Lung (tissue), 12 donors: ENCODE data around the gene CER1. TPM values are rescaled to one million over a fixed set of nuclear protein-coding genes. Genes with fewer than 3 reads are reported as not detected.

ENCODE experiments used
- ATAC-seq: fragments of 200-7000 bp; cut with Tn5 transposase; one replicate; pipeline ENCODE4 v1.9.1; 2020; ENCODE audit warnings: moderate number of reproducible peaks; ENCODE audit not compliant: insufficient read depth, low FRiP score
- DNase-seq, 3 donors: peaks; one replicate each; pipeline ENCODE4 v3.0.0-alpha.2; 2013 to 2017
- H3K27ac ChIP-seq, 2 donors: one replicate each; pipeline ENCODE4 v1.5.1; 2013; ENCODE audit warnings: mild to moderate bottlenecking in 2 of 2, moderate library complexity in 2 of 2, control low read depth in 1 of 2, inconsistent platforms in 1 of 2, low read depth in 1 of 2, low read length in 1 of 2
- H3K27me3 ChIP-seq, 3 donors: one replicate each; pipeline ENCODE4 v1.5.1; 2013; ENCODE audit warnings: low read length in 2 of 3; ENCODE audit not compliant: control insufficient read depth in 3 of 3, insufficient read depth in 3 of 3
- H3K36me3 ChIP-seq, 4 donors: one replicate each; pipeline ENCODE4 v1.5.1; 2013; ENCODE audit warnings: low read length in 4 of 4, mild to moderate bottlenecking in 1 of 4, moderate library complexity in 1 of 4; ENCODE audit not compliant: control insufficient read depth in 4 of 4, insufficient read depth in 4 of 4
- H3K4me1 ChIP-seq, 5 donors: one replicate each; pipeline ENCODE4 v1.5.1; 2013; ENCODE audit warnings: low read length in 5 of 5, mild to moderate bottlenecking in 2 of 5, moderate library complexity in 1 of 5; ENCODE audit not compliant: control insufficient read depth in 5 of 5, insufficient read depth in 5 of 5
- H3K4me3 ChIP-seq: one replicate; pipeline ENCODE4 v1.5.1; 2013; ENCODE audit warnings: mild to moderate bottlenecking, control low read depth, moderate library complexity
- H3K9ac ChIP-seq, 2 donors: one replicate each; pipeline ENCODE4 v1.5.1; 2013; ENCODE audit warnings: low read length in 2 of 2, control low read depth in 1 of 2; ENCODE audit not compliant: insufficient read depth in 1 of 2
- H3K9me3 ChIP-seq, 4 donors: one replicate each; pipeline ENCODE4 v1.5.1; 2013; ENCODE audit warnings: low read length in 3 of 4, mild to moderate bottlenecking in 1 of 4, moderate library complexity in 1 of 4; ENCODE audit not compliant: control insufficient read depth in 4 of 4, insufficient read depth in 3 of 4
- WGBS, 2 donors: extraction: QIAGEN DNeasy Blood & Tissue Kit; methylation state at CpG; one replicate each; pipeline ENCODE4 v1.1.7; 2013; 5-methylcytosine and 5-hydroxymethylcytosine counted together
- polyA plus RNA-seq, 2 donors: library from polyadenylated mRNA; stranded (reverse); fragments of 200-250 nt; gene quantifications; one replicate each; pipeline ENCODE4 v1.2.1, GENCODE V29; 2013
- total RNA-seq, 2 donors: library from RNA; depleted of rRNA in 1 of 2; stranded (reverse); fragments of >200 nt in 1 of 2; gene quantifications; one replicate each; pipeline ENCODE4 v1.2.1, GENCODE V29; 2014 to 2021
- TF ChIP-seq, protein P1 (sequence below): IDR thresholded peaks from 2 replicates; pipeline ENCODE4 v1.5.1; 2012; ENCODE audit warnings: mild to moderate bottlenecking; ENCODE audit errors: control extremely low read depth, extremely low read depth
- donor health status: control.
- donor health status: control.
- donor health status: Bipolar disorder and iron deficiency.
- donor health status: healthy.
- donor health status: DM: yes; HTN: yes; CAD: no.

CER1 gene
- total and polyA plus RNA-seq, 4 donors: not detected

- no peak overlapping the region for H3K4me3 ChIP-seq
- DNase-seq (no peak), ATAC-seq (no peak)
- H3K36me3 ChIP-seq: peaks cover 0 to 40% (median 19%) of the 10 kb centered on the region in 4 donors
- WGBS, 2 donors: 87 to 92% methylated on average over 3 of the region's 3 CpGs
- H3K4me1 ChIP-seq: peaks cover 0 to 6% (median 1%) of the 10 kb centered on the region in 5 donors
- H3K27ac ChIP-seq: no peak overlapping the region
- TF ChIP-seq, protein P1, sequence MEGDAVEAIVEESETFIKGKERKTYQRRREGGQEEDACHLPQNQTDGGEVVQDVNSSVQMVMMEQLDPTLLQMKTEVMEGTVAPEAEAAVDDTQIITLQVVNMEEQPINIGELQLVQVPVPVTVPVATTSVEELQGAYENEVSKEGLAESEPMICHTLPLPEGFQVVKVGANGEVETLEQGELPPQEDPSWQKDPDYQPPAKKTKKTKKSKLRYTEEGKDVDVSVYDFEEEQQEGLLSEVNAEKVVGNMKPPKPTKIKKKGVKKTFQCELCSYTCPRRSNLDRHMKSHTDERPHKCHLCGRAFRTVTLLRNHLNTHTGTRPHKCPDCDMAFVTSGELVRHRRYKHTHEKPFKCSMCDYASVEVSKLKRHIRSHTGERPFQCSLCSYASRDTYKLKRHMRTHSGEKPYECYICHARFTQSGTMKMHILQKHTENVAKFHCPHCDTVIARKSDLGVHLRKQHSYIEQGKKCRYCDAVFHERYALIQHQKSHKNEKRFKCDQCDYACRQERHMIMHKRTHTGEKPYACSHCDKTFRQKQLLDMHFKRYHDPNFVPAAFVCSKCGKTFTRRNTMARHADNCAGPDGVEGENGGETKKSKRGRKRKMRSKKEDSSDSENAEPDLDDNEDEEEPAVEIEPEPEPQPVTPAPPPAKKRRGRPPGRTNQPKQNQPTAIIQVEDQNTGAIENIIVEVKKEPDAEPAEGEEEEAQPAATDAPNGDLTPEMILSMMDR: no peak
- peaks cover 0 to 2% (median 0%) of the 10 kb centered on the region in 4 donors for H3K9me3 ChIP-seq
- H3K9ac ChIP-seq: no peak overlapping the region
- H3K27me3 ChIP-seq: no peaks in the 10 kb centered on the region
Measured at GRCh38 chr9:14746626-14747025, 24.1 kb upstream of the CER1 start.

GRCh38 chr9:14744768-14745167 is 22.2 kb upstream of the CER1 start:
- DNase-seq (no peak), ATAC-seq (no peak)
- Histone ChIP-seq H3K4me1 (no peaks in the 10 kb centered on the region), H3K36me3 (peaks cover 0 to 41% (median 17%) of the 10 kb centered on the region in 4 donors), H3K27ac (no peak overlapping the region), H3K9ac (no peak overlapping the region), H3K9me3 (no peaks in the 10 kb centered on the region), H3K27me3 (peaks cover 0 to 2% (median 0%) of the 10 kb centered on the region in 3 donors), H3K4me3 (no peak overlapping the region)
- 97 to 100% methylated on average over 1 of the region's 1 CpG for WGBS, 2 donors
- TF ChIP-seq, protein P1: no peak

DNA sequence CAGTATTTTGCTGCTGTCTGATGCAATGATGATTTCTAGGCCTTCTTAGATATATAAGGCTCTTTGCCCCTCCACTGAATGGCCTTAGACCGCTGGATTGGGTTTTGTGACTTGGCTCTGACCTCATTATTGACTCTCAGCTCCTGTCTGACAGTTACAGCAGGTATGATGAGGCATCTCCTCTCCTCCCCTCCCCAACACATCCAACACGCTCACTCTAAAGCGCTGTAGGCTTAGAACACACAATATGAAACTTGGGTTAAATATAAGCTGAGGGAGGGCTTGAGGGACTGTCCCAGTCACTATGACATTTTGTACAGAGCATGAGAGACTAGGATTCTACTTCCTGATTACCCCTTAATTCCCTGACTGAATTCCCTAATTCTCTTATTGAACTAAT is 18.8 kb upstream of the CER1 start:
- H3K4me3 ChIP-seq: no peak overlapping the region
- WGBS, 2 donors: 93% methylated on average over 3 of the region's 3 CpGs
- H3K27me3 ChIP-seq: peaks cover 0 to 2% (median 0%) of the 10 kb centered on the region in 3 donors
- peaks cover 0 to 31% (median 13%) of the 10 kb centered on the region in 4 donors for H3K36me3 ChIP-seq
- no peak for ATAC-seq
- H3K9ac ChIP-seq: no peak overlapping the region
- TF ChIP-seq, protein P1: no peak
- no peak for DNase-seq
- no peak overlapping the region for H3K27ac ChIP-seq
- no peaks in the 10 kb centered on the region for H3K4me1 ChIP-seq
- no peaks in the 10 kb centered on the region for H3K9me3 ChIP-seq

- 86 to 87% methylated on average over 5 of the region's 5 CpGs for WGBS, 2 donors
- no peak for DNase-seq
- Histone ChIP-seq H3K27me3 (no peaks in the 10 kb centered on the region), H3K9ac (no peak overlapping the region), H3K4me1 (no peaks in the 10 kb centered on the region), H3K36me3 (peaks cover 0 to 27% (median 9%) of the 10 kb centered on the region in 4 donors), H3K27ac (no peak overlapping the region), H3K9me3 (no peaks in the 10 kb centered on the region), H3K4me3 (no peak overlapping the region)
- no peak for ATAC-seq
- TF ChIP-seq, protein P1: no peak
Measured at GRCh38 chr9:14733133-14733532, 10.6 kb upstream of the CER1 start.
